Measurements from ENCODE around the gene ESRRB. TPM values are rescaled to one million over a fixed set of nuclear protein-coding genes. Genes with fewer than 3 reads are reported as not detected.

The ESRRB gene
- total RNA-seq, 1 experiment from 2014 or later = 1.6 TPM

GRCh38 chr14:76434220-76434619, 58.3 kb downstream of the ESRRB start (continued):
- TF ChIP-seq, protein P1, sequence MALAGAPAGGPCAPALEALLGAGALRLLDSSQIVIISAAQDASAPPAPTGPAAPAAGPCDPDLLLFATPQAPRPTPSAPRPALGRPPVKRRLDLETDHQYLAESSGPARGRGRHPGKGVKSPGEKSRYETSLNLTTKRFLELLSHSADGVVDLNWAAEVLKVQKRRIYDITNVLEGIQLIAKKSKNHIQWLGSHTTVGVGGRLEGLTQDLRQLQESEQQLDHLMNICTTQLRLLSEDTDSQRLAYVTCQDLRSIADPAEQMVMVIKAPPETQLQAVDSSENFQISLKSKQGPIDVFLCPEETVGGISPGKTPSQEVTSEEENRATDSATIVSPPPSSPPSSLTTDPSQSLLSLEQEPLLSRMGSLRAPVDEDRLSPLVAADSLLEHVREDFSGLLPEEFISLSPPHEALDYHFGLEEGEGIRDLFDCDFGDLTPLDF (CRISPR knock-in tag; IDR thresholded peaks at IDR 0.05) = no peak
- TF ChIP-seq ZNF532 (CRISPR knock-in tag; IDR thresholded peaks at IDR 0.05; ENCODE audit: borderline replicate concordance) = no peak
- no peak for TF ChIP-seq ZNF671 (CRISPR knock-in tag; IDR thresholded peaks at IDR 0.05)
- TF ChIP-seq, protein P2, sequence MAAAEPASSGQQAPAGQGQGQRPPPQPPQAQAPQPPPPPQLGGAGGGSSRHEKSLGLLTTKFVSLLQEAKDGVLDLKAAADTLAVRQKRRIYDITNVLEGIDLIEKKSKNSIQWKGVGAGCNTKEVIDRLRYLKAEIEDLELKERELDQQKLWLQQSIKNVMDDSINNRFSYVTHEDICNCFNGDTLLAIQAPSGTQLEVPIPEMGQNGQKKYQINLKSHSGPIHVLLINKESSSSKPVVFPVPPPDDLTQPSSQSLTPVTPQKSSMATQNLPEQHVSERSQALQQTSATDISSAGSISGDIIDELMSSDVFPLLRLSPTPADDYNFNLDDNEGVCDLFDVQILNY (CRISPR knock-in tag; IDR thresholded peaks at IDR 0.05) = no peak
- no peak for TF ChIP-seq GTF2I (CRISPR knock-in tag; conservative IDR thresholded peaks at IDR 0.05)

GRCh38 chr14:76439237-76439775, 63.4 kb downstream of the ESRRB start:
- TF ChIP-seq, protein P1 (CRISPR knock-in tag; IDR thresholded peaks at IDR 0.05) = no peak
- TF ChIP-seq TEAD1 (CRISPR knock-in tag; IDR thresholded peaks at IDR 0.05) = no peak
- no peak for TF ChIP-seq NFATC4 (CRISPR knock-in tag; IDR thresholded peaks at IDR 0.05)
- TF ChIP-seq JUN (CRISPR knock-in tag; IDR thresholded peaks at IDR 0.05) = no peak
- no peak for TF ChIP-seq NFE2L1 (CRISPR knock-in tag; IDR thresholded peaks at IDR 0.05)
- no peak for TF ChIP-seq CREB1 (CRISPR knock-in tag; IDR thresholded peaks at IDR 0.05)
- no peak for TF ChIP-seq ZNF512 (CRISPR knock-in tag; IDR thresholded peaks at IDR 0.05; ENCODE audit: borderline replicate concordance)
- TF ChIP-seq SMAD4 (CRISPR knock-in tag; IDR thresholded peaks at IDR 0.05) = no peak
- CTCF ChIA-PET = no interaction called here
- Mint-ChIP-seq H3K4me3 (no peak overlapping the region), H3K4me1 (no peaks in the 10 kb centered on the region), H3K9me3 (no peaks in the 10 kb centered on the region), H3K27ac (no peak overlapping the region), H3K27me3 (ENCODE audit: low read depth) (no peaks in the 10 kb centered on the region), H3K36me3 (no peaks in the 10 kb centered on the region)
- DNase-seq (ENCODE audit: low spot score) (no peak), ATAC-seq (no peak)
- POLR2A ChIA-PET = no interaction called here

GRCh38 chr14:76446486-76446885, 70.5 kb downstream of the ESRRB start:
- DNase-seq (ENCODE audit: low spot score) = no peak
- no peaks in the 10 kb centered on the region; the same call in 1 of the 2 replicates for H3K9me3 Mint-ChIP-seq

More at GRCh38 chr14:76446486-76446885, 70.5 kb downstream of the ESRRB start:
- POLR2A ChIA-PET = no interaction called here
- no peak for TF ChIP-seq ERG (CRISPR knock-in tag; IDR thresholded peaks at IDR 0.05)
- no peak overlapping the region for H3K4me3 Mint-ChIP-seq
- H3K27me3 Mint-ChIP-seq (ENCODE audit: low read depth) = no peaks in the 10 kb centered on the region; the same call in 1 of the 2 replicates
- H3K36me3 Mint-ChIP-seq = no peaks in the 10 kb centered on the region
- no peak for ATAC-seq
- H3K4me1 Mint-ChIP-seq = no peaks in the 10 kb centered on the region
- CTCF ChIA-PET = interaction anchor here (1.2 kb wide), 1 partner anchor 59 kb away, joined by 3 read pairs; no protein-coding TSS in a partner anchor
- H3K27ac Mint-ChIP-seq = no peak overlapping the region

All from WTC11 (cell line).